KG1 (cell line): ENCODE data around the gene ITGA2.
"Not testable (repeated sequence)": the region's sequence is repeated elsewhere in the genome, so short reads cannot be mapped to it uniquely, and the experiment has no call there.

Source experiments
- DNase-seq: peaks from one replicate; lab custom pipeline; 2025; lab: John Stamatoyannopoulos, UW

Gene ITGA2

GRCh38 chr5:52989025-52989780 lies at the start of gene ITGA2:
Gene ITGA2, plus strand, starts transcription at chr5:52989352. Its CDS starts 117 bp downstream, at chr5:52989469.
- DNase-seq, result no peak

- no peak for DNase-seq
These were observed 45.9 kb upstream of the ITGA2 start for GRCh38 chr5:52943285-52943684.

GRCh38 chr5:52943808-52944207 lies 45.3 kb upstream of the ITGA2 start:
- no peak for DNase-seq

GRCh38 chr5:52945040-52945439 lies 44.1 kb upstream of the ITGA2 start:
- DNase-seq, result no peak

GRCh38 chr5:52947208-52947607 lies 41.9 kb upstream of the ITGA2 start:
- DNase-seq, result no peak

GRCh38 chr5:52947851-52948250 lies 41.3 kb upstream of the ITGA2 start:
- DNase-seq, result no peak

- peak; percentile 30 for DNase-seq
These were observed 40.6 kb upstream of the ITGA2 start for GRCh38 chr5:52948418-52949076.

GRCh38 chr5:52950686-52951085 lies 38.5 kb upstream of the ITGA2 start:
- DNase-seq, result no peak

GRCh38 chr5:52952483-52952882 lies 36.7 kb upstream of the ITGA2 start:
- DNase-seq, result no peak

- DNase-seq, result no peak
These were observed 33.1 kb upstream of the ITGA2 start for GRCh38 chr5:52956014-52956413.

GRCh38 chr5:52956915-52957747 lies 32.0 kb upstream of the ITGA2 start:
- no peak for DNase-seq

GRCh38 chr5:52961274-52961681 lies 27.9 kb upstream of the ITGA2 start:
- DNase-seq, result no peak

GRCh38 chr5:52963636-52964035 lies 25.5 kb upstream of the ITGA2 start:
- no peak for DNase-seq

GRCh38 chr5:52964138-52964537 lies 25.0 kb upstream of the ITGA2 start:
- DNase-seq, result no peak

- not testable (repeated sequence) for DNase-seq
These were observed 13.0 kb upstream of the ITGA2 start for GRCh38 chr5:52976157-52976556.

GRCh38 chr5:52977264-52977897 lies 11.8 kb upstream of the ITGA2 start:
- no peak for DNase-seq

- DNase-seq, result no peak
These were observed 7.6 kb upstream of the ITGA2 start for GRCh38 chr5:52981507-52981906.

- DNase-seq, result no peak
These were observed 5.2 kb upstream of the ITGA2 start for GRCh38 chr5:52983731-52984636.

GRCh38 chr5:52985306-52985705 lies 3.8 kb upstream of the ITGA2 start:
- DNase-seq, result no peak

- no peak for DNase-seq
These were observed 1.3 kb upstream of the ITGA2 start for GRCh38 chr5:52987711-52988331.
